HepG2 (cell line): ENCODE data around the gene CD7. TPM values are rescaled to one million over a fixed set of nuclear protein-coding genes. Genes with fewer than 3 reads are reported as not detected.
A peak's percentile ranks its signal among the peaks of the same experiment; 100 is the strongest.

ENCODE experiments used
- AGO1 ChIP-seq: fragments of 200-400 bp; formaldehyde crosslinking; IDR thresholded peaks from 2 replicates; pipeline ENCODE4 v1.6.1; 2017; ENCODE audit warnings: mild to moderate bottlenecking, low read depth, low read length, moderate library complexity; ENCODE audit not compliant: poor library complexity, severe bottlenecking
- AGO2 ChIP-seq: fragments of 200-400 bp; formaldehyde crosslinking; optimal IDR thresholded peaks from 2 replicates; pipeline ENCODE3; 2017; ENCODE audit warnings: mild to moderate bottlenecking, low read depth, low read length, moderate library complexity
- ATF1 ChIP-seq: IDR thresholded peaks from 2 replicates; pipeline ENCODE4 v1.6.1; 2016; ENCODE audit warnings: mild to moderate bottlenecking, control low read depth
- HNRNPK ChIP-seq: fragments of 200-400 bp; formaldehyde crosslinking; IDR thresholded peaks from 2 replicates; pipeline ENCODE4 v1.6.1; 2018; ENCODE audit warnings: low read length, low read depth, moderate library complexity, mild to moderate bottlenecking; ENCODE audit not compliant: poor library complexity, severe bottlenecking
- KDM1A ChIP-seq: IDR thresholded peaks from 2 replicates; pipeline ENCODE4 v1.6.1; 2016; ENCODE audit warnings: missing compliant biosample characterization
- KLF11 ChIP-seq: IDR thresholded peaks from 2 replicates; pipeline ENCODE4 v1.6.1; 2016; ENCODE audit warnings: missing compliant biosample characterization
- LCORL ChIP-seq, 2 experiments: fragments of 450-650 bp in 1 of 2; sonication (generic) in 1 of 2; formaldehyde crosslinking in 1 of 2; IDR thresholded peaks; 2 replicates each; pipeline versions ENCODE4 v1.5.0 to v1.6.1; 2017 to 2020; ENCODE audit warnings: antibody characterized with exemption in 1 of 2, missing genetic modification reagents in 1 of 2
- MEF2D ChIP-seq: sonication (generic); formaldehyde crosslinking; IDR thresholded peaks from 2 replicates; pipeline ENCODE4 v1.5.1; 2020; ENCODE audit warnings: mild to moderate bottlenecking, missing genetic modification reagents
- NCOR1 ChIP-seq: fragments of 200-600 bp; sonication (generic); IDR thresholded peaks from 2 replicates; pipeline ENCODE4 v1.7.0; 2017; ENCODE audit warnings: antibody characterized with exemption, low read length, borderline replicate concordance
- PBX2 ChIP-seq: IDR thresholded peaks from 2 replicates; pipeline ENCODE4 v1.6.1; 2016; ENCODE audit warnings: control low read depth
- REPIN1 ChIP-seq: sonication (generic); formaldehyde crosslinking; IDR thresholded peaks from 2 replicates; pipeline ENCODE4 v1.8.0; 2022; ENCODE audit warnings: missing genetic modification reagents, low read depth, mild to moderate bottlenecking, borderline replicate concordance
- TCF7 ChIP-seq: sonication (generic); IDR thresholded peaks from 2 replicates; pipeline ENCODE4 v1.6.1; 2016; ENCODE audit warnings: antibody characterized with exemption, low read depth
- U2AF1 ChIP-seq: fragments of 200-400 bp; formaldehyde crosslinking; optimal IDR thresholded peaks from 2 replicates; pipeline ENCODE3; 2017; ENCODE audit warnings: mild to moderate bottlenecking, low read depth, low read length
- ZBTB33 ChIP-seq: sonication (generic); formaldehyde crosslinking; IDR thresholded peaks from 2 replicates; pipeline ENCODE4 v1.4.0; 2020; ENCODE audit warnings: missing genetic modification reagents
- ZC3H13 ChIP-seq: sonication (generic); formaldehyde crosslinking; IDR thresholded peaks from 2 replicates; pipeline ENCODE4 v1.8.1; 2023; ENCODE audit warnings: mild to moderate bottlenecking, missing genetic modification reagents, moderate library complexity
- ZFP1 ChIP-seq: IDR thresholded peaks from 2 replicates; pipeline ENCODE4 v1.6.1; 2016
- ZKSCAN5 ChIP-seq: sonication (generic); formaldehyde crosslinking; IDR thresholded peaks from 2 replicates; pipeline ENCODE4 v1.5.1; 2020; ENCODE audit warnings: mild to moderate bottlenecking, missing genetic modification reagents
- ZNF232 ChIP-seq: sonication (generic); formaldehyde crosslinking; IDR thresholded peaks from 2 replicates; pipeline ENCODE4 v1.4.0; 2020; ENCODE audit warnings: missing genetic modification reagents, borderline replicate concordance
- ZNF441 ChIP-seq: sonication (generic); formaldehyde crosslinking; IDR thresholded peaks from 2 replicates; pipeline ENCODE4 v1.7.0; 2021; ENCODE audit warnings: missing genetic modification reagents, borderline replicate concordance
- ZNF839 ChIP-seq: sonication (generic); formaldehyde crosslinking; IDR thresholded peaks from 2 replicates; pipeline ENCODE4 v1.4.0; 2020; ENCODE audit warnings: missing genetic modification reagents, mild to moderate bottlenecking, borderline replicate concordance
- ZSCAN25 ChIP-seq: sonication (generic); formaldehyde crosslinking; IDR thresholded peaks from 2 replicates; pipeline ENCODE4 v1.8.0; 2022; ENCODE audit warnings: mild to moderate bottlenecking, missing genetic modification reagents
- polyA plus RNA-seq, 8 experiments: library from polyadenylated mRNA; depleted of rRNA in 3 of 8; stranded (reverse) in 7 of 8; unstranded in 1 of 8; fragments of >200 nt; fragmentation: Illumina TruSeq in 4 of 8; extraction: Trizol in 4 of 8; gene quantifications; 2 replicates each; pipeline versions ENCODE4 v1.2.1 to v1.2.3, GENCODE V29; 2011 to 2016; ENCODE audit warnings: low read depth in 4 of 8, missing spikeins in 1 of 8, mixed read lengths in 1 of 8; ENCODE audit not compliant: insufficient read depth in 1 of 8
- total RNA-seq, 5 experiments: library from RNA; depleted of rRNA; stranded (reverse); fragments of >200 nt; fragmentation: Illumina TruSeq; extraction: Trizol; gene quantifications; 2 replicates each; pipeline ENCODE4 v1.2.3, GENCODE V29; 2016; ENCODE audit warnings: low read depth in 1 of 5
- TF ChIP-seq, protein P1 (sequence below): IDR thresholded peaks from 2 replicates; pipeline ENCODE4 v1.6.1; 2012; ENCODE audit warnings: inconsistent platforms
- TF ChIP-seq, protein P2 (sequence below): sonication (generic); formaldehyde crosslinking; IDR thresholded peaks from 2 replicates; pipeline ENCODE4 v1.4.0; 2020; ENCODE audit warnings: mild to moderate bottlenecking, missing genetic modification reagents
- TF ChIP-seq, protein P3 (sequence below): sonication (generic); formaldehyde crosslinking; IDR thresholded peaks from 2 replicates; pipeline ENCODE4 v1.8.1; 2023; ENCODE audit warnings: mild to moderate bottlenecking, missing genetic modification reagents, borderline replicate concordance

CD7 gene
- total and polyA plus RNA-seq, 2 of the 13 experiments (the other 11 are each of a cell fraction or from before 2014, with no cell fraction given): 67.6 to 76.4 TPM

- TF ChIP-seq ZBTB33 (CRISPR knock-in tag) (0 out of 2 replicates have a peak, but pooled peaks have one; percentile 3), MEF2D (CRISPR knock-in tag) (peak; percentile 62; the same call in 1 of the 2 replicates), ZNF441 (CRISPR knock-in tag) (no peak), ZNF839 (CRISPR knock-in tag) (no peak), LCORL (IDR thresholded peaks at IDR 0.05) (no peak), LCORL (CRISPR knock-in tag; IDR thresholded peaks at IDR 0.05) (peak; percentile 61; the same call in 1 of the 2 replicates), KDM1A (0 out of 2 replicates have a peak, but pooled peaks have one; percentile 13), ZNF232 (CRISPR knock-in tag) (0 out of 2 replicates have a peak, but pooled peaks have one; percentile 15), AGO1 (peak; percentile 74), AGO2 (peak; percentile 45), ZSCAN25 (CRISPR knock-in tag) (0 out of 2 replicates have a peak, but pooled peaks have one; percentile 29), U2AF1 (peak; percentile 48), TCF7 (no peak), PBX2 (CRISPR knock-in tag) (no peak), ZKSCAN5 (CRISPR knock-in tag) (0 out of 2 replicates have a peak, but pooled peaks have one; percentile 11), REPIN1 (CRISPR knock-in tag) (no peak), ZFP1 (CRISPR knock-in tag) (no peak), HNRNPK (no peak), ATF1 (no peak), KLF11 (CRISPR knock-in tag) (no peak), NCOR1 (peak; percentile 78), ZC3H13 (CRISPR knock-in tag) (0 out of 2 replicates have a peak, but pooled peaks have one; percentile 21)
- TF ChIP-seq, protein P1, sequence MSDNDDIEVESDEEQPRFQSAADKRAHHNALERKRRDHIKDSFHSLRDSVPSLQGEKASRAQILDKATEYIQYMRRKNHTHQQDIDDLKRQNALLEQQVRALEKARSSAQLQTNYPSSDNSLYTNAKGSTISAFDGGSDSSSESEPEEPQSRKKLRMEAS: peak; percentile 1; the same call in 1 of the 2 replicates
- TF ChIP-seq, protein P2, sequence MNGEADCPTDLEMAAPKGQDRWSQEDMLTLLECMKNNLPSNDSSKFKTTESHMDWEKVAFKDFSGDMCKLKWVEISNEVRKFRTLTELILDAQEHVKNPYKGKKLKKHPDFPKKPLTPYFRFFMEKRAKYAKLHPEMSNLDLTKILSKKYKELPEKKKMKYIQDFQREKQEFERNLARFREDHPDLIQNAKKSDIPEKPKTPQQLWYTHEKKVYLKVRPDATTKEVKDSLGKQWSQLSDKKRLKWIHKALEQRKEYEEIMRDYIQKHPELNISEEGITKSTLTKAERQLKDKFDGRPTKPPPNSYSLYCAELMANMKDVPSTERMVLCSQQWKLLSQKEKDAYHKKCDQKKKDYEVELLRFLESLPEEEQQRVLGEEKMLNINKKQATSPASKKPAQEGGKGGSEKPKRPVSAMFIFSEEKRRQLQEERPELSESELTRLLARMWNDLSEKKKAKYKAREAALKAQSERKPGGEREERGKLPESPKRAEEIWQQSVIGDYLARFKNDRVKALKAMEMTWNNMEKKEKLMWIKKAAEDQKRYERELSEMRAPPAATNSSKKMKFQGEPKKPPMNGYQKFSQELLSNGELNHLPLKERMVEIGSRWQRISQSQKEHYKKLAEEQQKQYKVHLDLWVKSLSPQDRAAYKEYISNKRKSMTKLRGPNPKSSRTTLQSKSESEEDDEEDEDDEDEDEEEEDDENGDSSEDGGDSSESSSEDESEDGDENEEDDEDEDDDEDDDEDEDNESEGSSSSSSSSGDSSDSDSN (CRISPR knock-in tag): no peak
- TF ChIP-seq, protein P3, sequence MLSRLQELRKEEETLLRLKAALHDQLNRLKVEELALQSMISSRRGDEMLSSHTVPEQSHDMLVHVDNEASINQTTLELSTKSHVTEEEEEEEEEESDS (CRISPR knock-in tag): no peak
Measured at GRCh38 chr17:82334622-82335394, 17.4 kb upstream of the CD7 start (continued).
